ENCODE measurements around the gene LARP7. TPM values are rescaled to one million over a fixed set of nuclear protein-coding genes. Genes with fewer than 3 reads are reported as not detected.
A peak's percentile ranks its signal among the peaks of the same experiment; 100 is the strongest.
"Not testable (repeated sequence)": the region's sequence is repeated elsewhere in the genome, so short reads cannot be mapped to it uniquely, and the experiment has no call there.

LARP7 gene
- total and polyA plus RNA-seq, 9 donors: 44.7 to 65.5 (median 56.3) TPM

DNA sequence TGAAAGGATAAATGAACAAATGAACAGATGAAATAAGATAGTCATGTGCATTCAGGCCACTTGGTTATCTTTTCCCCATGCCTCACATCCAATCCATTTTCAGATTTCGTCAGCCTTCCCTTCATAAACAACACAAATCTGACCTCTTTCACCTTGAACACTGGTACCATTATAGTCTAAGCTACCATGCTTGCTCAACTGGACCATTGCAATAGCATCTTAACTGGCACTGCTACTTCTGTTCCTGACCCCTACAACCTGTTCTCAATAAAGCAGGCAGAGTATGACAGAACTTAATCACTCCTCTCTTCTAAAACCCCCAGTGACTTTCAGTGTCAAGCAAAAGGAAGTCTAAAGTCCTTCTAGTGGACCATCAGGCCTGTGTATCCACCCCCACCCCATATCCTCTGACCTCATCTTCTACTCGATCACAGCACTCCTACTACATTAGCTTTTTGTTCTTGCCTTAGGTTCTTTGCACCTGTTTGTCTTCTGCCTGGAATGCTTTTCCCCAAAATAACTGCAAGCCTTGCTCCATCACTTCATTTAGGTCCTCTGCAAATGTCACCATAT, 40.7 kb downstream of the LARP7 start:
- Histone ChIP-seq H3K9me3 (replicated peaks; ENCODE audit: control insufficient read depth, low read depth, low read length) (no peaks in the 10 kb centered on the region), H3K27ac (ENCODE audit: low read length) (no peak overlapping the region), H3K27me3 (ENCODE audit: control insufficient read depth, insufficient read depth, low read length) (no peaks in the 10 kb centered on the region), H3K4me3 (ENCODE audit: low read length) (no peak overlapping the region), H3K36me3 (ENCODE audit: control insufficient read depth, insufficient read depth, low read length) (no peaks in the 10 kb centered on the region), H3K4me1 (ENCODE audit: control insufficient read depth, insufficient read depth, low read length) (peaks cover under 1% of the 10 kb centered on the region)
- DNase-seq: no peak
- 76% methylated on average over 2 of the region's 2 CpGs for WGBS (ENCODE audit: insufficient coverage)

DNA sequence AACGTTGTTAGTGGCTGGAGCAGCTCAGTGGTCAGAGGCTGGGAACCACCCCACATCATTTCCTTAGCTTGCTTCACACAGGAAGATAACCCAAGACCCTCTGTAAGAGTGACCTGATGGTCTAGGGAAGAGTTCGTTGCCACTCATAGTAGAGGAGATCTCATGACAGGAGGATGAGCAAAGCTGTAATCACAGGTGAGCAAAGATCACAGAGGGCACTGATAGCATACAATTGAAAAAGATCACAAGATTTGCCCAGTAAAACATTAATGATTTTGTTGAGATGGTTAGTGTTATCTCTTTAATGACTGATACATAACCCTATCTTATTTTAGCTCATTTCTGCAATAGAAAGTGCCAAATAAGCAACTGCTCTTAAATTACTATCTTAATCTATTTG, 44.1 kb downstream of the LARP7 start:
- no peak overlapping the region for H3K27ac ChIP-seq (ENCODE audit: low read length)
- no peak overlapping the region for H3K4me3 ChIP-seq (ENCODE audit: low read length)
- no peak for DNase-seq
- no peaks in the 10 kb centered on the region for H3K4me1 ChIP-seq (ENCODE audit: control insufficient read depth, insufficient read depth, low read length)
- no peaks in the 10 kb centered on the region for H3K27me3 ChIP-seq (ENCODE audit: control insufficient read depth, insufficient read depth, low read length)
- no peaks in the 10 kb centered on the region for H3K9me3 ChIP-seq (replicated peaks; ENCODE audit: control insufficient read depth, low read depth, low read length)
- H3K36me3 ChIP-seq (ENCODE audit: control insufficient read depth, insufficient read depth, low read length): no peaks in the 10 kb centered on the region
- WGBS (ENCODE audit: insufficient coverage): 100% methylated on average over 1 of the region's 2 CpGs

- no peak overlapping the region for H3K4me3 ChIP-seq (ENCODE audit: low read length)
- DNase-seq: no peak
- no peak overlapping the region for H3K27ac ChIP-seq (ENCODE audit: low read length)
- no peaks in the 10 kb centered on the region for H3K36me3 ChIP-seq (ENCODE audit: control insufficient read depth, insufficient read depth, low read length)
- H3K9me3 ChIP-seq (replicated peaks; ENCODE audit: control insufficient read depth, low read depth, low read length): no peaks in the 10 kb centered on the region
- H3K27me3 ChIP-seq (ENCODE audit: control insufficient read depth, insufficient read depth, low read length): peaks cover 2% of the 10 kb centered on the region
- WGBS (ENCODE audit: insufficient coverage): 92% methylated on average over 9 of the region's 10 CpGs
- H3K4me1 ChIP-seq (ENCODE audit: control insufficient read depth, insufficient read depth, low read length): no peaks in the 10 kb centered on the region
Measured at GRCh38 chr4:112693507-112693906, 56.6 kb downstream of the LARP7 start.

GRCh38 chr4:112700679-112701078, 63.7 kb downstream of the LARP7 start:
- no peaks in the 10 kb centered on the region for H3K36me3 ChIP-seq (ENCODE audit: control insufficient read depth, insufficient read depth, low read length)
- WGBS (ENCODE audit: insufficient coverage): no CpG with 5 or more reads among the region's 3 CpGs
- no peak overlapping the region for H3K4me3 ChIP-seq (ENCODE audit: low read length)
- no peak overlapping the region for H3K27ac ChIP-seq (ENCODE audit: low read length)
- H3K4me1 ChIP-seq (ENCODE audit: control insufficient read depth, insufficient read depth, low read length): peaks cover 6% of the 10 kb centered on the region
- no peaks in the 10 kb centered on the region for H3K9me3 ChIP-seq (replicated peaks; ENCODE audit: control insufficient read depth, low read depth, low read length)
- peaks cover 22% of the 10 kb centered on the region for H3K27me3 ChIP-seq (ENCODE audit: control insufficient read depth, insufficient read depth, low read length)
- no peak for DNase-seq

GRCh38 chr4:112702892-112703291, 65.9 kb downstream of the LARP7 start:
- Histone ChIP-seq H3K27me3 (ENCODE audit: control insufficient read depth, insufficient read depth, low read length) (peaks cover 32% of the 10 kb centered on the region), H3K4me1 (ENCODE audit: control insufficient read depth, insufficient read depth, low read length) (peaks cover 11% of the 10 kb centered on the region), H3K9me3 (replicated peaks; ENCODE audit: control insufficient read depth, low read depth, low read length) (no peaks in the 10 kb centered on the region), H3K27ac (ENCODE audit: low read length) (no peak overlapping the region), H3K4me3 (ENCODE audit: low read length) (no peak overlapping the region), H3K36me3 (ENCODE audit: control insufficient read depth, insufficient read depth, low read length) (no peaks in the 10 kb centered on the region)
- no peak for DNase-seq
- WGBS (ENCODE audit: insufficient coverage): 100% methylated on average over 1 of the region's 1 CpG

- H3K4me3 ChIP-seq (ENCODE audit: low read length): no peak overlapping the region
Measured at GRCh38 chr4:112704322-112704721, 67.4 kb downstream of the LARP7 start.

GRCh38 chr4:112704991-112705845, 68.3 kb downstream of the LARP7 start:
- peaks cover 11% of the 10 kb centered on the region for H3K4me1 ChIP-seq (ENCODE audit: control insufficient read depth, insufficient read depth, low read length)
- peaks cover 35% of the 10 kb centered on the region for H3K27me3 ChIP-seq (ENCODE audit: control insufficient read depth, insufficient read depth, low read length)
- H3K36me3 ChIP-seq (ENCODE audit: control insufficient read depth, insufficient read depth, low read length): no peaks in the 10 kb centered on the region
- 0% methylated on average over 6 of the region's 43 CpGs for WGBS (ENCODE audit: insufficient coverage)
- peak overlapping the region; percentile 42 for H3K4me3 ChIP-seq (ENCODE audit: low read length)
- H3K9me3 ChIP-seq (replicated peaks; ENCODE audit: control insufficient read depth, low read depth, low read length): no peaks in the 10 kb centered on the region
- H3K27ac ChIP-seq (ENCODE audit: low read length): peak overlapping the region; percentile 25
- DNase-seq: peak; percentile 76

More at GRCh38 chr4:112704322-112704721, 67.4 kb downstream of the LARP7 start:
- no peak overlapping the region for H3K27ac ChIP-seq (ENCODE audit: low read length)
- no peaks in the 10 kb centered on the region for H3K36me3 ChIP-seq (ENCODE audit: control insufficient read depth, insufficient read depth, low read length)
- H3K9me3 ChIP-seq (replicated peaks; ENCODE audit: control insufficient read depth, low read depth, low read length): no peaks in the 10 kb centered on the region
- no peak for DNase-seq
- peaks cover 33% of the 10 kb centered on the region for H3K27me3 ChIP-seq (ENCODE audit: control insufficient read depth, insufficient read depth, low read length)
- WGBS (ENCODE audit: insufficient coverage): 69% methylated on average over 6 of the region's 7 CpGs
- peaks cover 11% of the 10 kb centered on the region for H3K4me1 ChIP-seq (ENCODE audit: control insufficient read depth, insufficient read depth, low read length)

DNA sequence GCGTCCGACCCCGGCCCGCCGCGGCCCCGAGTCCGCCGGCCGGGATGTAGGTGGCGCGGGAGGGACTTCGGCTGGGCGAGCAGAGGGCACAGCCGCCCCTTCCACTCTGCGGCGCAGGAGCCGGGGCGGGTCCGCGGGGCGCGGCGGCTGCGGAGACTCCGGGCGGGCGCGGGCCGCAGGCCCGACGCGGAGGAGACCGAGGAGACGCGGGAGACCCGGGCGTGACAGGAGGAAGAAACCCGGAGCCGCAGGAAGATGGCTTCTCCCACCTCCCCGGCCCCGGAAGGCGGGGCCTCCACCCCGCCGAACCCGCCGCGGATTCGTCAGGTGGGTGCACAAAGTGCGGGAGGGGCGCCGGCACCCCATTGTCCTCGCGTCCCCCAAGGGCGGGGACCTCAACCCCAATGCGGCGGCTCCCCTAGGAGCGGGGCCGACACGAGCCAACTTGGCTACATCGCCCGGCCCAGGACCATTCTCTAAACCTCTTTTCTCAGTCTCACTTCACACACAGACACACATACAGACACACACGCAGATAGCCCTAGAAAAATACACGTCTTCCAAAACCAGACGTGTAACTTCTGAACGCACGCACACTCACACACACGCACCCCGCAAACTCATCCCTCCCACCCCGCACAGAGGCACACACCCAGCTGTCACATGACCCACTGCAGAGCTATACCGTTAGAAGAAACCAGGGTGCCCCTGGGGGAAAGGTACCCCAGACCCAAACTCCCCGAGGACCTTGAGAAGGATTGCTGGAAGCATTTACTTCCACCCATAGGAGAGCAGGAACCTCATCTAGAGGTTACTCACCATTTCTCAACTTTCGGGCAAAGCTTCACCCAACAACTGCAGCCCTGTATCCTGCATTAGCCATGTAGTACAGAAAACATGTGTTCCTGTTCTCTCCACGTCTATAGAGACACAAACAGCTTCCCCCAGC, 69.2 kb downstream of the LARP7 start:
- not testable (repeated sequence) for H3K9me3 ChIP-seq (replicated peaks; ENCODE audit: control insufficient read depth, low read depth, low read length); H3K36me3 ChIP-seq (ENCODE audit: control insufficient read depth, insufficient read depth, low read length)
- WGBS (ENCODE audit: insufficient coverage): 0% methylated on average over 21 of the region's 74 CpGs
- Histone ChIP-seq H3K27me3 (ENCODE audit: control insufficient read depth, insufficient read depth, low read length) (peaks cover 35% of the 10 kb centered on the region), H3K4me3 (ENCODE audit: low read length) (peak overlapping the region; percentile 56), H3K4me1 (ENCODE audit: control insufficient read depth, insufficient read depth, low read length) (peaks cover 11% of the 10 kb centered on the region), H3K27ac (ENCODE audit: low read length) (peak overlapping the region; percentile 49)
- DNase-seq: peak; percentile 22

DNA sequence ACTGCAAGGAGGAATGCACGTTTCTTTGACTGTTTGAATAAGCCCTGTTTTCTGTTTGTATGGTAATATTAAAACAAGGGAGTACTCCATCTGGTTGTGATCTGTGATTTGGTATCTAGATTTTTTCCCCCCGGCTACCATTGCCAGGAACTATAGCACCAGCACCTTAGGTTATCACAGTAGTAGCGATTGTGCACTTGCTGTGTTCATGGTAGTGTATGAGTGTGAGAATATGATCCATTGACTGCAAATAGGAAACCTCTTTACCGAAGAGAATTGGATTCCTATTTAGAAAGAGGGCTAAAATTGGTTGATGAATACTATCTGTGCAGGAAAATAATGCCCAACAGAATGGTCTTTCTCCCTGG, 69.9 kb downstream of the LARP7 start:
- Histone ChIP-seq H3K36me3 (ENCODE audit: control insufficient read depth, insufficient read depth, low read length) (no peaks in the 10 kb centered on the region), H3K27ac (ENCODE audit: low read length) (peak overlapping the region; percentile 49), H3K4me1 (ENCODE audit: control insufficient read depth, insufficient read depth, low read length) (peaks cover 11% of the 10 kb centered on the region), H3K9me3 (replicated peaks; ENCODE audit: control insufficient read depth, low read depth, low read length) (no peaks in the 10 kb centered on the region), H3K4me3 (ENCODE audit: low read length) (peak overlapping the region; percentile 56), H3K27me3 (ENCODE audit: control insufficient read depth, insufficient read depth, low read length) (peaks cover 35% of the 10 kb centered on the region)
- peak; percentile 2 for DNase-seq
- WGBS (ENCODE audit: insufficient coverage): no CpG with 5 or more reads among the region's 4 CpGs

Data from muscle of leg (tissue), 11 donors.